ENCODE measurements around the gene CUL9.
"Not testable (repeated sequence)": the region's sequence is repeated elsewhere in the genome, so short reads cannot be mapped to it uniquely, and the experiment has no call there.

The CUL9 gene

DNA sequence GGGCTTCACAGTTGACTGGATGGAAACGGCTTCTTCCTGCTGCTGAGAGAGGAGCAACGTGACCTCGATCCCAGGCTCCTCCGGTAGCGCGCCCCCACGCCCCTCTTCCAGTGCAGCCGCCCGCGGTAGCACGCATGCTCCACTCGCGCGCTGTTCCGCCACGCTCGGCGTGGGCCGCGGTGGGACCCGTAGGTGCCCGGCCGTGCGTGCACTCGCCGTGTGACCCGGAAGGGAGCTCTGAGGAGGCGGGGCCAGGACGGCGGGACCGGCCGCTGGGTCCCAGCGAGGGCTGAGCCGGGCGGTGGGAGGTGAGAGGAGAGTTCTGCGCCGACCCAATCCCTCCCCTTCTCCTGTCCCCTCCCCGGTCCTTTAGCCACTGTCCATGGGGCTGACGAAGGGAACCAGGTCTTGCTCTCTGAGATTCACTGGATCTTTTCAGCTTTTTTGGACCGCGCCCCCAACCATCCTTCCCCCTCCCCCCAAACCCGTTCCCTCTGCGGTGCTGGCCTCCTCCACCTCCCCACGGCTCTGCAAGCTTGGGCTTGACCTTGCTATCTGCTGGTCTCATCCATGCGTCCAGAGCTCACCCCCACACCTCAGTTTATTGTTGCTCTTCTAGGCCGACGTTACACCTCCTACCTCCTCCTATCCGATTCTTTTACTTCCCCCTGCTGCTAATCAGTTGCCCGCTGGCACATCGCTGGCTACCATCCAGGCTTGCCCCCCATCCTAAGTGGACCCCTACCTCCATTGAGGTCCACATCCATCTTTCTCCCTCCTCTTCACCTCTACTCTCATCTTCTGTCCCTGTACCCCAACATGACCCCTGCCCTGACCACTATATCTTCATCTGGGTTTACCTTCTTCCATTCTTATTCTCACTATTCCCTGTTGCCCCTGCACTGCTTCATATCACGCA lies at the start of gene CUL9:
Gene CUL9, plus strand, starts transcription at position 255 of the 919 bp plus-strand sequence. CDS start 2,115 bp downstream, outside the sequence.
- peak; percentile 38 to 66 (median 45) for DNase-seq (ENCODE audit: low read depth in 3 of 3, low spot score in 1 of 3)

- no peak for DNase-seq (ENCODE audit: low read depth in 3 of 3, low spot score in 1 of 3)
These were observed 43.7 kb upstream of the CUL9 start for GRCh38 chr6:43138267-43138666.

DNA sequence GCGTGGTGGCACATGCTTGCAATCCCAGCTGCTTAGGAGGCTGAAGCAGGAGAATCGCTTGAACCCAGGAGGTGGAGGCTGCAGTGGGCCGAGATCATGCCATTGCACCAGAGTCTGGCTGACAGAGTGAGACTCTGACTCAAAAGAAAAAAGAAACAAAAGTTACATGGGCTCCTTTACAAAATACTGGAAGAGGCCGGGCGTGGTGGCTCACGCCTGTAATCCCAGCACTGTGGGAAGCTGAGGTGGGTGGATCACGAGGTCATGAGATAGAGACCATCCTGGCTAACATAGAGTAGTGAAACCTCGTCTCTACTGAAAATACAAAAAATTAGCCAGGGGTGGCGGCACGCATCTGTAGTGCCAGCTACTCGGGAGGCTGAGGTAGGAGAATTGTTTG lies 42.0 kb upstream of the CUL9 start:
- not testable (repeated sequence) for DNase-seq (ENCODE audit: low read depth in 3 of 3, low spot score in 1 of 3)

DNA sequence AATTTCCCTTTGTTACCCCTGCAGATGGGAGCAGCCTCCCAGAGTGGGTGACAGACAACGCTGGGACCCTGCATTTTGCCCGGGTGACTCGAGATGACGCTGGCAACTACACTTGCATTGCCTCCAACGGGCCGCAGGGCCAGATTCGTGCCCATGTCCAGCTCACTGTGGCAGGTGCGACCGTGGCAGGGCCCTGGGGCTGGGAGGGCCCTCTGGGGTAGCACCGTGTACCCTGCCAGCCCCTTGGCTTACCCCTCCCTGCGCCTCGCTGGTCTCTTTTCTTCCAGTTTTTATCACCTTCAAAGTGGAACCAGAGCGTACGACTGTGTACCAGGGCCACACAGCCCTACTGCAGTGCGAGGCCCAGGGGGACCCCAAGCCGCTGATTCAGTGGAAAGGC lies 40.4 kb upstream of the CUL9 start:
- no peak for DNase-seq (ENCODE audit: low read depth in 3 of 3, low spot score in 1 of 3)

DNA sequence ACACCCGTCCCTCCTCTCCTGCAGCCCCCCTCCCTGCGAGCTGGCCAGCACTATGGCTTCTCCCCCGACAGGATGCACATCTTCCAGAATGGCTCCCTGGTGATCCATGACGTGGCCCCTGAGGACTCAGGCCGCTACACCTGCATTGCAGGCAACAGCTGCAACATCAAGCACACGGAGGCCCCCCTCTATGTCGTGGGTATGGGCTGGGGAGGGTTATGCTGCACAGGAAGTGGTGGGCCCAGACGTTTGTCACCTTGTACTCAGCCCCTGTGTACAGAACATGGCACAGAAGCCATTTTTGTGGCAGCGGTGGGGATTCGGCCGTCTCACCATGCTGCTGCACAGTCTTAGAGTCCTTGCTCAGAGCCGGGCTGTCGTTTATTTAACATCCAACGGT lies 39.9 kb upstream of the CUL9 start:
- DNase-seq (ENCODE audit: low read depth in 3 of 3, low spot score in 1 of 3), result no peak

DNA sequence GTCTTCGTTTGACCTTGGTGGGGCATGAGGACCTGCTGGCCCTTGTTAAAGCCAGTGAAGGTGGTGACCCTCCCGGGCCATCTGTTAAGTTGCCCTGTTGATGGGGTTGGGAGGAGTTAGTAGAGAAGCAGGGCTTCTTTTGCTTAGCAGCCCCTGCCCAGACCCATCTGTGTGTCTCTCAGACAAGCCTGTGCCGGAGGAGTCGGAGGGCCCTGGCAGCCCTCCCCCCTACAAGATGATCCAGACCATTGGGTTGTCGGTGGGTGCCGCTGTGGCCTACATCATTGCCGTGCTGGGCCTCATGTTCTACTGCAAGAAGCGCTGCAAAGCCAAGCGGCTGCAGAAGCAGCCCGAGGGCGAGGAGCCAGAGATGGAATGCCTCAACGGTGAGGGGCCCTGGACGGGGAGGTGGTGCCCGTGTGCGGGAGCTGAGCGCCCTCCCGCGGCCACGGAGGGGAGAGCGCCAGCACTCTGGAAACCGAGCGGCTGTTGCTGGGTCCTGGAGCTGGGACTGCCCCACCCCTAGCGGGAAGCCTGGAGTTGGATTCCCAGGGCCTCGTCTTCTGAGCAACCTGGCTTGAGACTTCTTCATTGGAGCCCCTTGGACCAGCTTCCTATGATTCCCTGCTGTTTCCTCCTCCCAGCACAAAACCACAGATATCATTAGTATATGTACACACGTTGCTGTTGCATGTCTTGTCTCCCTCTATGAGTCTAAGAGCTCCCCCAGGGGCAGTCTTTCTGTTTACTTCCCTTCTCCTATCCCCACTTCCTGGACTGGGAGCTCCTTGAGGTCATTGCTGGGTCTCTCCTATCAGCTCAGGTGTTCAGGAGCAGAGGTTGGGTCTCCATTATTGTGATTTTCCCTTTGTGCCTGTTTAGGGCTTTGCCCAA lies 38.5 kb upstream of the CUL9 start:
- peak; percentile 35 to 67 (median 60) for DNase-seq (ENCODE audit: low read depth in 3 of 3, low spot score in 1 of 3)

- DNase-seq (ENCODE audit: low read depth in 3 of 3, low spot score in 1 of 3), result no peak
These were observed 37.1 kb upstream of the CUL9 start for GRCh38 chr6:43144879-43145278.

DNA sequence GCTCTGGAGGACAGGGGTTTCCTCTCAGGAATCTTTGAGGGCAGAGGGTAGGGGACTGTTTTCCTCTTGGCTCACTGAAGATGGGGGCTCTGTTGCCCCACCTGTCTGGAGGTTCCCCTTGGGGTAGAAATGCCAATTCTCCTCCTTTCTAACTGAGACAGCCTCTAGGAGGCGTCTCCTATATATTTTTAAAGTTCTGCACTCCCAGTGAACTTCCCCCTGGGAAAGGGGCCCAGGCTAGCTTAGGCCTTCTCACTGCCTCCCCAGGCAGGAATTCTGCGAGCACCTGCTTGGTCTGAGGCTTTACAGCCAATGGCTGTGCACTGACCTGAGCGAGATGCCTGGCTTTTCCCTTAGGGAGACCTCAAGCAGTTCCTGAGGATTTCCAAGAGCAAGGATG lies 35.7 kb upstream of the CUL9 start:
- DNase-seq (ENCODE audit: low read depth in 3 of 3, low spot score in 1 of 3), result no peak

DNA sequence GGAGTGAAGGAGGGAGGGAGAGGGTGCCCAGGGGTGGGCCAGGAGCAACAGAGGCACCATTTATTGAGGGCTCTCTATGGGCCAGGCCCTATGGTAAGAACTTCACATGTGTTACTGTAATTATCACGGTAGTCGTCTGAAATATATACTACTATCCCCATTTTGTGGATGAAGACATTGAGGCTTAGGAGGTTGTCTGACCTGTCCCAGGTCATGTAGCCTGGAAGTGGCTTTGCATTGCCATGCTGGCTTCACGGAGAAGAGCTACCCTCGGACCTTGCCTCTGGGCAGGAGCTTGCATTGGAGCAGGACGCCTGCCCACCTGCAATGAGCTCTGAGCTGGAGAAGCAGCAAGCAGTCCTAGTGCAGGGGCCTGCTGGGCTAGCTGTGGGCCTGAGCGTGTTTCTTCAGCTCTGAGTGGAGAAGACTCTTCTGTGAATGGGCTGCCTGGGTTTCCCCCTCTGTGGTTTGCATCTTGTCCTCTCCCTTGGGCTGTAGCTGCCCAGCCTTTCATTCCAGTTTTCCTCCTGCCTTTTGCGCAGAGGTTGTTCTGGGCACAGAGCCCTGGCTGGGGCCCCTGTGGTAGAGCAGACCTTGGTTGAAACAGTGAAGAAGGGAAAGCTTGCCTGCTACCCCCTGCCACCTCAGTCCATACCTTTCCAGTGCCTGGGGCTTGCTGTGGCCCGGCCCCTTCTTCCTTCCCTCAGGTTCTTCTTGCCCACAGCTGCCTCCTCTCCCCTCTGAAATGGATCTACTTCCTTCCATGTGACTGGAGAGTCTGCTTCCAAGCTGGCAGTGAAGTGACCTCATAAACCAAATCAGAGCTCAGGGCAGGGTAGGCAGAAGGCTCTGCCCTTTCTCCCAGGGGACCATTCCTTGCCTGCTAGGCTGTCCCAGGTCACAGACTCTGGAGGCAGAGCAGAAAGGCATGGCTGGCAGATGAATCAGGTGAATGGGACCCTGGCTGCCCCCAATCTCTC lies 35.0 kb upstream of the CUL9 start:
- no peak for DNase-seq (ENCODE audit: low read depth in 3 of 3, low spot score in 1 of 3)

DNA sequence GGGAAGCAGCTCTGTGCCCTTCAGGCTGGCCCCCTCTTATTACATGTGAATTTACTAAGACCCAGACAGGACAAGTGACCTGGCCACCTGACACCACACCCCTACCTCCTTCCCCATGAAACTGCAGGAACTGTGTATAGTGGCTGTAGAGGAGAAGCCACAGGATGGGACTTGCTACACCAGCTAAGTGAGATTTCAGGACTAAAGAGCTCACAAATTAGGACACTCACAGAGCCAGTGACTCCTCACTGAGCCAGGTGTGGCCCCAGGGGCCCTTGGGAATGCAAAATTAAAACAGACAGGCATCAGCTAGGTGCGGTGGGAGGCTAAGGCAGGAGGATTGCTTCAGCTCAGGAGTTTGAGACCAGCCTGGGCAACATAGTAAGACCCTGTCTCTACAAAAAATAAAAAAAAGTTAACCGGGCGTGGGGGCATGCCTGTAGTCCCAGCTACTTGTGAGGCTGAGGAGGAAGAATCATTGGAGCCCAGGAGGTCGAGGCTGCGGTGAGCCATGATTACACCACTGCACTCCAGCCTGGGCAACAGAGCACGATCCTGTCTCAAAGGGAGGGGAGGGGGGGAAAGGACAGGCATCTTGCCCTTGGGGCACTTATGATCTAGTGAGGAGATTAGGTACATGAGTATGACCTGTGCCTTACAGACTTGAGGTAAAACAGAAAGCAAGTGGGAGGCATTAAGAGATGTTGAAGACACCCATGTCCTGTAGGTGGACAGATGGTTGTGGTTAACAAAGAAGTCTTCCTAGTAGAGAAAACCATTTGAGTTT lies 34.1 kb upstream of the CUL9 start:
- DNase-seq (ENCODE audit: low read depth in 3 of 3, low spot score in 1 of 3), result no peak

DNA sequence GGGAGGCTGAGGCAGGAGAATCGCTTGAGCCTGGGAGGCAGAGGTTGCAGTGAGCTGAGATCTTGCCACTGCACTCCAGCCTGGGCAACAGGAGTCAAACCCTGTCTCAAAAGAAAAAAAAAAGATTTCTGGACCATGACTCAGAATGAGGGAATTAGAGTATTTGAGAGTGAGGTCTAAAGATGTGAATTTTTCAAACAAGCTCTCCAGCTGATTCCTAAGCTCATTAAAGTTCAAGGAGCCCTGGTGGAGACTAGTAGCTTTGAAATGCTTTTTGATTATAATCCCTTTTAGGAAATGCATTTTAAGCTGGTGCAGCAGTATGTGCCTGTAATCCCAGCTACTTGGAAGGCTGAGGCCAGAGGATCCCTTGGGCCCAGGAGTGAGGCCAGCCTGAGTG lies 32.7 kb upstream of the CUL9 start:
- DNase-seq (ENCODE audit: low read depth in 3 of 3, low spot score in 1 of 3), result no peak

DNA sequence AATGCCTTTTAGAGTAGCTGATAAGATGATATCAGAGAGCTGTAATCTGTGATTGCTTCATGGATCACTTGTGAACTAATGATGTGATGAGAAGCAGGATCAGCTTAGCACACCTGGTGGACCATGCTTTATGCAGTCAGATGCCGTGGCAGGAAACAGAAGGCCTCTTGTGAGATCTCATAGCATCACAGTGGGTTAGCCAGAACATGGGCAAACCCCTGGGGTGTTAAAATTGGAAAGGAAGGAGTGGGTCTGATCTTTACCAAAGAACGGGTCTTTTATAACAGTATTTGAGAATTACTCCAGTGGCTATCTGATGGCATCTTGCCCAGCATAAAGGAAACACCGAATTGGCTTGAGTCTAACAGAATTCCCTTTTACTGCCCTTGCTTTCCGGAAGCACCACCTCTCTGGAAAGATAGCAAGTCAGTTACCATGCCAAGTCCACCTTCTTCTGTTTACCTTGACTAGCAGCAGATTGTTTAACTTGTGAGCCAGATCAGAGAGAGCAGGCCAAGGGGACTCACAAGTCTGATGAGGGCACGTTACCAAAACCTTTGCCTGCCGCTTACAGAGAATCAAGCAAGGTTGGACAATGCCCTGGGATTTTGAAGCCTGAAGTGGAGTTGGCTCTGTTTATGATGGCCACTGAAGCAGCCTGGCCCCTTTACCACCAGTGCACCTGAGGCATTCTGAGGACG lies 31.8 kb upstream of the CUL9 start:
- no peak for DNase-seq (ENCODE audit: low read depth in 3 of 3, low spot score in 1 of 3)

GRCh38 chr6:43159599-43159998 lies 22.4 kb upstream of the CUL9 start:
- no peak for DNase-seq (ENCODE audit: low read depth in 3 of 3, low spot score in 1 of 3)

- DNase-seq (ENCODE audit: low read depth in 3 of 3, low spot score in 1 of 3), result no peak
These were observed 18.1 kb upstream of the CUL9 start for GRCh38 chr6:43163899-43164298.

DNA sequence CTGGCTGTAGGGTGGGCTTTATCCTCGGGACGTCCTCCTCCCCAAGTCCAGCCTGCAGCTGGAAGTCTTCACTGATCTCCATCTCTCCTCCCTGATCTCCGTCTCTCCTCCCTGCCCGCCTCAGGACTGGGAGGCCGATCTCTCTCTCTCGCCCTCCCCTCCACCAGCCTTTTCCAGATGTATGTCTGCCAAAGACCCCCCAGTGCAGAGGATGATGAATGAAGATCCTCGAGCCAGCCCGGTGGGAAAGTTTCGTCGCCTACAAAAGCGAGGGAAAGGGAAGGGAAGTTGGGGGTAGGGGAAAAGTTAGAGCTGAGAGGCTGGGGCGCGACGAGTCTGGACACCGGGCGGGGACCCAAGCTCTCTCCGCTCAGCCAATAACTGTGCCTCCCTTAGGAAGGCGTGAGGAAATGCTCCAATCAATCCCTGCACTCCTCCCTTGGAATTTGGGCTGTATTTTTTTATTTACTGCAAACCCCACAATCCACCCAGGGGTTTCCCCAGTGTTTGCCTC lies 11.5 kb upstream of the CUL9 start:
- no peak for DNase-seq (ENCODE audit: low read depth in 3 of 3, low spot score in 1 of 3)

GRCh38 chr6:43170931-43171706 lies 10.9 kb upstream of the CUL9 start, which contains the start of gene SRF:
TSS of gene SRF (plus strand) at chr6:43171269. CDS start at chr6:43171657, 388 bp downstream.
- DNase-seq (ENCODE audit: low read depth in 3 of 3, low spot score in 1 of 3), result peak; percentile 96 to 98 (median 96)

DNA sequence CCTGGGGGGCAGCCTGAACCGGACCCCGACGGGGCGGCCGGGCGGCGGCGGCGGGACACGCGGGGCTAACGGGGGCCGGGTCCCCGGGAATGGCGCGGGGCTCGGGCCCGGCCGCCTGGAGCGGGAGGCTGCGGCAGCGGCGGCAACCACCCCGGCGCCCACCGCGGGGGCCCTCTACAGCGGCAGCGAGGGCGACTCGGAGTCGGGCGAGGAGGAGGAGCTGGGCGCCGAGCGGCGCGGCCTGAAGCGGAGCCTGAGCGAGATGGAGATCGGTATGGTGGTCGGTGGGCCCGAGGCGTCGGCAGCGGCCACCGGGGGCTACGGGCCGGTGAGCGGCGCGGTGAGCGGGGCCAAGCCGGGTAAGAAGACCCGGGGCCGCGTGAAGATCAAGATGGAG lies 10.3 kb upstream of the CUL9 start:
- DNase-seq (ENCODE audit: low read depth in 3 of 3, low spot score in 1 of 3), result peak in 2 of 3 donors; percentile 8 to 40

Measured in stimulated activated CD4-positive, alpha-beta T cell treated with anti-CD3 and anti-CD28 coated beads, TNF-alpha, amount 100 ng/mL, for 1 hour (primary cell).